ENCODE data around the gene C6. TPM values are rescaled to one million over a fixed set of nuclear protein-coding genes. Genes with fewer than 3 reads are reported as not detected.

Gene C6
- total RNA-seq, 2 experiments from 2014 or later, result not detected

- H3K79me2 ChIP-seq (ENCODE audit: insufficient read depth, low read depth, low read length), result no peaks in the 10 kb centered on the region
- no peaks in the 10 kb centered on the region for H3K4me1 ChIP-seq (ENCODE audit: insufficient read depth, low read length, poor library complexity, severe bottlenecking)
- no peak for DNase-seq (ENCODE audit: low spot score)
- H3K36me3 ChIP-seq (ENCODE audit: insufficient read depth, low read length), result no peaks in the 10 kb centered on the region
- no peaks in the 10 kb centered on the region for H4K20me1 ChIP-seq (ENCODE audit: insufficient read depth, low read length)
- no TSS peak for BruUV-seq (replicated peaks)
- H3K27ac ChIP-seq (ENCODE audit: low read depth, low read length, poor library complexity, severe bottlenecking), result no peak overlapping the region
- no peak overlapping the region for H3K4me2 ChIP-seq (ENCODE audit: low read length)
- POLR2A ChIA-PET, result no interaction called here
- H3K9me3 ChIP-seq (ENCODE audit: low read length), result no peaks in the 10 kb centered on the region
- no peak overlapping the region for H3K4me3 ChIP-seq (ENCODE audit: low read depth, low read length, poor library complexity, severe bottlenecking)
- TF ChIP-seq EZH2phosphoT487 (IDR thresholded peaks at IDR 0.05; ENCODE audit: borderline replicate concordance, low read depth, low read length) (no peak), CTCF (conservative IDR thresholded peaks at IDR 0.05; ENCODE audit: low read length) (no peak)
- intact Hi-C loops (cut with micrococcal nuclease; ENCODE audit: unreplicated experiment), result no loop called here
- CTCF ChIA-PET (ENCODE audit: unreplicated experiment), result no interaction called here
- no peak overlapping the region for H2AFZ ChIP-seq (ENCODE audit: low read length)
- H3K9me2 ChIP-seq (ENCODE audit: insufficient read depth, low read length), result no peaks in the 10 kb centered on the region
Measured at GRCh38 chr5:41223962-41224361, 10.6 kb upstream of the C6 start.

- Histone ChIP-seq H3K4me2 (ENCODE audit: low read length) (no peak overlapping the region), H3K36me3 (ENCODE audit: insufficient read depth, low read length) (no peaks in the 10 kb centered on the region), H3K9me3 (ENCODE audit: low read length) (no peaks in the 10 kb centered on the region), H3K79me2 (ENCODE audit: insufficient read depth, low read depth, low read length) (no peaks in the 10 kb centered on the region), H3K9me2 (ENCODE audit: insufficient read depth, low read length) (no peaks in the 10 kb centered on the region), H2AFZ (ENCODE audit: low read length) (no peak overlapping the region), H3K27ac (ENCODE audit: low read depth, low read length, poor library complexity, severe bottlenecking) (no peak overlapping the region), H3K4me1 (ENCODE audit: insufficient read depth, low read length, poor library complexity, severe bottlenecking) (no peaks in the 10 kb centered on the region), H3K4me3 (ENCODE audit: low read depth, low read length, poor library complexity, severe bottlenecking) (no peak overlapping the region), H4K20me1 (ENCODE audit: insufficient read depth, low read length) (no peaks in the 10 kb centered on the region)
- DNase-seq (ENCODE audit: low spot score), result no peak
- no peak for TF ChIP-seq EZH2phosphoT487 (IDR thresholded peaks at IDR 0.05; ENCODE audit: borderline replicate concordance, low read depth, low read length)
- no peak for TF ChIP-seq CTCF (conservative IDR thresholded peaks at IDR 0.05; ENCODE audit: low read length)
- ChIA-PET POLR2A (no interaction called here), CTCF (ENCODE audit: unreplicated experiment) (no interaction called here)
- no TSS peak for BruUV-seq (replicated peaks)
- intact Hi-C loops (cut with micrococcal nuclease; ENCODE audit: unreplicated experiment), result no loop called here
Measured at GRCh38 chr5:41219658-41220269, 6.4 kb upstream of the C6 start.

- H4K20me1 ChIP-seq (ENCODE audit: insufficient read depth, low read length), result no peaks in the 10 kb centered on the region
- H3K9me2 ChIP-seq (ENCODE audit: insufficient read depth, low read length), result no peaks in the 10 kb centered on the region
- H3K27ac ChIP-seq (ENCODE audit: low read depth, low read length, poor library complexity, severe bottlenecking), result no peak overlapping the region
- no peak for DNase-seq (ENCODE audit: low spot score)
- H3K36me3 ChIP-seq (ENCODE audit: insufficient read depth, low read length), result no peaks in the 10 kb centered on the region
- no peaks in the 10 kb centered on the region for H3K79me2 ChIP-seq (ENCODE audit: insufficient read depth, low read depth, low read length)
- H2AFZ ChIP-seq (ENCODE audit: low read length), result no peak overlapping the region
- intact Hi-C loops (cut with micrococcal nuclease; ENCODE audit: unreplicated experiment), result no loop called here
- H3K9me3 ChIP-seq (ENCODE audit: low read length), result no peaks in the 10 kb centered on the region
- ChIA-PET POLR2A (no interaction called here), CTCF (ENCODE audit: unreplicated experiment) (no interaction called here)
- no peaks in the 10 kb centered on the region for H3K4me1 ChIP-seq (ENCODE audit: insufficient read depth, low read length, poor library complexity, severe bottlenecking)
- BruUV-seq (replicated peaks), result no TSS peak
- H3K4me3 ChIP-seq (ENCODE audit: low read depth, low read length, poor library complexity, severe bottlenecking), result no peak overlapping the region
- TF ChIP-seq EZH2phosphoT487 (IDR thresholded peaks at IDR 0.05; ENCODE audit: borderline replicate concordance, low read depth, low read length) (no peak), CTCF (conservative IDR thresholded peaks at IDR 0.05; ENCODE audit: low read length) (no peak)
- no peak overlapping the region for H3K4me2 ChIP-seq (ENCODE audit: low read length)
Measured at GRCh38 chr5:41218929-41219657, 5.8 kb upstream of the C6 start.
